ENCODE data around the gene CDH4. TPM values are rescaled to one million over a fixed set of nuclear protein-coding genes. Genes with fewer than 3 reads are reported as not detected.

CDH4 gene
- total RNA-seq, 2 experiments from 2014 or later = 0.10 to 0.15 TPM

GRCh38 chr20:61754976-61755778, 503.1 kb downstream of the CDH4 start:
- intact Hi-C loops (cut with micrococcal nuclease) = no loop called here
- DNase-seq = no peak
- Mint-ChIP-seq H3K27ac (no peak overlapping the region), H3K9me3 (peaks cover 6% of the 10 kb centered on the region), H3K36me3 (ENCODE audit: low read depth) (no peaks in the 10 kb centered on the region), H3K4me3 (no peak overlapping the region), H3K4me1 (ENCODE audit: low read depth) (no peaks in the 10 kb centered on the region), H3K27me3 (ENCODE audit: low read depth) (no peaks in the 10 kb centered on the region)
- CTCF ChIA-PET = no interaction called here

- CTCF ChIA-PET = interaction anchor here (0.5 kb wide), 1 partner anchor 744 kb away, joined by 5 read pairs; no protein-coding TSS in a partner anchor
- Mint-ChIP-seq H3K9me3 (peaks cover 1% of the 10 kb centered on the region), H3K27ac (no peak overlapping the region), H3K4me1 (ENCODE audit: low read depth) (no peaks in the 10 kb centered on the region), H3K27me3 (ENCODE audit: low read depth) (no peaks in the 10 kb centered on the region), H3K36me3 (ENCODE audit: low read depth) (no peaks in the 10 kb centered on the region), H3K4me3 (no peak overlapping the region)
- no peak for DNase-seq
- intact Hi-C loops (cut with micrococcal nuclease) = no loop called here
Observed at GRCh38 chr20:61755971-61756845, 504.1 kb downstream of the CDH4 start.

GRCh38 chr20:61756966-61757677, 505.1 kb downstream of the CDH4 start:
- H3K27me3 Mint-ChIP-seq (ENCODE audit: low read depth) = no peaks in the 10 kb centered on the region
- CTCF ChIA-PET = interaction anchor here (0.5 kb wide), 1 partner anchor 745 kb away, joined by 5 read pairs; no protein-coding TSS in a partner anchor
- intact Hi-C loops (cut with micrococcal nuclease) = no loop called here
- no peak overlapping the region for H3K27ac Mint-ChIP-seq
- no peaks in the 10 kb centered on the region for H3K9me3 Mint-ChIP-seq
- no peak for DNase-seq
- no peaks in the 10 kb centered on the region for H3K36me3 Mint-ChIP-seq (ENCODE audit: low read depth)
- no peak overlapping the region for H3K4me3 Mint-ChIP-seq
- H3K4me1 Mint-ChIP-seq (ENCODE audit: low read depth) = no peaks in the 10 kb centered on the region

GRCh38 chr20:61757678-61758563, 505.9 kb downstream of the CDH4 start:
- Mint-ChIP-seq H3K9me3 (no peaks in the 10 kb centered on the region), H3K27me3 (ENCODE audit: low read depth) (no peaks in the 10 kb centered on the region), H3K36me3 (ENCODE audit: low read depth) (no peaks in the 10 kb centered on the region), H3K27ac (no peak overlapping the region), H3K4me1 (ENCODE audit: low read depth) (no peaks in the 10 kb centered on the region), H3K4me3 (no peak overlapping the region)
- intact Hi-C loops (cut with micrococcal nuclease) = no loop called here
- no peak for DNase-seq
- CTCF ChIA-PET = no interaction called here

GRCh38 chr20:61758564-61759200, 506.6 kb downstream of the CDH4 start:
- Mint-ChIP-seq H3K4me3 (no peak overlapping the region), H3K27me3 (ENCODE audit: low read depth) (no peaks in the 10 kb centered on the region), H3K27ac (no peak overlapping the region), H3K36me3 (ENCODE audit: low read depth) (no peaks in the 10 kb centered on the region), H3K4me1 (ENCODE audit: low read depth) (no peaks in the 10 kb centered on the region), H3K9me3 (no peaks in the 10 kb centered on the region)
- no peak for DNase-seq
- intact Hi-C loops (cut with micrococcal nuclease) = no loop called here
- CTCF ChIA-PET = no interaction called here

- Mint-ChIP-seq H3K36me3 (ENCODE audit: low read depth) (no peaks in the 10 kb centered on the region), H3K9me3 (no peaks in the 10 kb centered on the region), H3K27me3 (ENCODE audit: low read depth) (no peaks in the 10 kb centered on the region), H3K27ac (no peak overlapping the region), H3K4me3 (no peak overlapping the region), H3K4me1 (ENCODE audit: low read depth) (no peaks in the 10 kb centered on the region)
- CTCF ChIA-PET = no interaction called here
- intact Hi-C loops (cut with micrococcal nuclease) = no loop called here
- no peak for DNase-seq
Observed at GRCh38 chr20:61759286-61760065, 507.4 kb downstream of the CDH4 start.

- Mint-ChIP-seq H3K4me3 (no peak overlapping the region), H3K36me3 (ENCODE audit: low read depth) (no peaks in the 10 kb centered on the region), H3K4me1 (ENCODE audit: low read depth) (no peaks in the 10 kb centered on the region), H3K9me3 (no peaks in the 10 kb centered on the region), H3K27ac (no peak overlapping the region), H3K27me3 (ENCODE audit: low read depth) (no peaks in the 10 kb centered on the region)
- CTCF ChIA-PET = interaction anchor here (0.6 kb wide), 1 partner anchor 19 kb away, joined by 7 read pairs; no protein-coding TSS in a partner anchor
- intact Hi-C loops (cut with micrococcal nuclease) = no loop called here
- no peak for DNase-seq
Observed at GRCh38 chr20:61760321-61760720, 508.3 kb downstream of the CDH4 start.

- Mint-ChIP-seq H3K4me3 (no peak overlapping the region), H3K9me3 (no peaks in the 10 kb centered on the region), H3K27me3 (ENCODE audit: low read depth) (no peaks in the 10 kb centered on the region), H3K27ac (no peak overlapping the region), H3K36me3 (ENCODE audit: low read depth) (no peaks in the 10 kb centered on the region), H3K4me1 (ENCODE audit: low read depth) (no peaks in the 10 kb centered on the region)
- no peak for DNase-seq
- intact Hi-C loops (cut with micrococcal nuclease) = no loop called here
- CTCF ChIA-PET = interaction anchor here (0.6 kb wide), 1 partner anchor 20 kb away, joined by 7 read pairs; no protein-coding TSS in a partner anchor
Observed at GRCh38 chr20:61760731-61761130, 508.7 kb downstream of the CDH4 start.

GRCh38 chr20:61761453-61762166, 509.5 kb downstream of the CDH4 start:
- no peak for DNase-seq
- H3K27me3 Mint-ChIP-seq (ENCODE audit: low read depth) = peaks cover 1% of the 10 kb centered on the region
- intact Hi-C loops (cut with micrococcal nuclease) = no loop called here
- no peak overlapping the region for H3K4me3 Mint-ChIP-seq
- H3K36me3 Mint-ChIP-seq (ENCODE audit: low read depth) = no peaks in the 10 kb centered on the region
- H3K27ac Mint-ChIP-seq = no peak overlapping the region
- H3K9me3 Mint-ChIP-seq = no peaks in the 10 kb centered on the region
- no peaks in the 10 kb centered on the region for H3K4me1 Mint-ChIP-seq (ENCODE audit: low read depth)
- CTCF ChIA-PET = no interaction called here

GRCh38 chr20:61762167-61762710, 510.2 kb downstream of the CDH4 start:
- DNase-seq = no peak

More at GRCh38 chr20:61762167-61762710, 510.2 kb downstream of the CDH4 start:
- no peaks in the 10 kb centered on the region for H3K4me1 Mint-ChIP-seq (ENCODE audit: low read depth)
- intact Hi-C loops (cut with micrococcal nuclease) = no loop called here
- H3K27ac Mint-ChIP-seq = no peak overlapping the region
- H3K4me3 Mint-ChIP-seq = no peak overlapping the region
- no peaks in the 10 kb centered on the region for H3K36me3 Mint-ChIP-seq (ENCODE audit: low read depth)
- no peaks in the 10 kb centered on the region for H3K9me3 Mint-ChIP-seq
- H3K27me3 Mint-ChIP-seq (ENCODE audit: low read depth) = peaks cover 2% of the 10 kb centered on the region
- CTCF ChIA-PET = no interaction called here
